ENCODE results near the gene TSEN15.

The TSEN15 gene

GRCh38 chr1:184051485-184052193 is at the start of gene TSEN15:
TSS of gene TSEN15 (plus strand) at chr1:184051730. CDS start at chr1:184051756, 26 bp downstream.
- DNase-seq (ENCODE audit: low read depth): peak; percentile 88

DNA sequence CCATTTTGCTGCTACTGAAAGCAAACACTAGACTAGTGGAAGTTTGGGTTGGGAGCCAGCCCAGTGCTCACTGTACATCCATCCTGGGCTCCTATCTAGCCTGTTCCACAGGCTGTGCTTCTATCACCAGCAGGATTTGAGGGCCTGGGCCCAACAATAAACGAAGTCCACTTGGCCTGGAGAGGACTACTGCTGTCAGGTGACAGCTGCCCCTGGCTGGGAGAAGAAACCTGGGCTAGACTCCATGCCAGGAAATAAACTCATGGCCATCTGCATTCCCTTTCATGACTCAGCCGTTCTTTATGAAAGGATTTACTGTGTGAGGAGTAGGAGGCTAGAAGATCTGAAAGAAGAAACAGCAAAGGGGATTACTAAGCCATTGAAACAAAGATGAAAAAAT is 49.5 kb upstream of the TSEN15 start:
- peak; percentile 96 for DNase-seq (ENCODE audit: low read depth)

GRCh38 chr1:184004935-184005334 is 46.6 kb upstream of the TSEN15 start:
- no peak for DNase-seq (ENCODE audit: low read depth)

- DNase-seq (ENCODE audit: low read depth): no peak
Measured at GRCh38 chr1:184005506-184005905, 46.0 kb upstream of the TSEN15 start.

DNA sequence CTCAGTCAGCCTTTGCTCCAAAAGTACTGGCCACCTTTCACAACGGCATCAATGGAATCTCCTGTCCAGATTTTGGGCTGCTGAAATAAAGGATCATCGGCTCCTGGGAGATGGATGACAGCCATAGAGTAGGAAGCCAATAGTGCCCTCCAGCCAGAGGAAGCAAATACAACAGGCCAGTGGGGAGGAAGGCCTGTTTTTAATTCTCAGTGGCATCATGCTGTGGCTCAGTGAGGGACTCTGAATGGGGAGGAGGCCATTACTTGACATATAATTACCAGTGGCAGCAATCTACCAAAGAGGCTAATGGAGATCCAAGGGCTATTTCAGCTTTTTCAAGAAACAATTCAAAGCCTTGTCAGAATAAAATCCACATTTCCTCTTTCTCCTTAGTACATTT is 40.7 kb upstream of the TSEN15 start:
- no peak for DNase-seq (ENCODE audit: low read depth)

DNA sequence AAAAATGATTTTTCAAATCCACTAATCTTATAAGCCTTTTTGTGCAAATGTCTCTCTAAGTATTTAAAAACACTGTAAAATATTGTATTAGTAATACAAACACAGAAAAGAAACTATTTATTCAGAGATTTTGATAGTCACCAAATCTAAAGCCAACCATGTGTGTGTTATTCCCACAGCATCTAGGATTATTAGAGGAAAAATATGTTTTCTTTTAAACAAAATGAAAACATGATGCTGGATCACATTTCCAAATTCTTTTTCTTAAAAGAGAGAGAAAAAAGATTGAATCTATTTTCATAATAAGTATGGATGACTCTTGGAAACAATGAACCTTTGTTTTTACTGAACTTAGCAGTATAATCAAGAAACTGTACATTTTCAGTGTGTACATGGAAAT is 39.3 kb upstream of the TSEN15 start:
- DNase-seq (ENCODE audit: low read depth): no peak

GRCh38 chr1:184014271-184014670 is 37.3 kb upstream of the TSEN15 start:
- no peak for DNase-seq (ENCODE audit: low read depth)

GRCh38 chr1:184016169-184016568 is 35.4 kb upstream of the TSEN15 start:
- DNase-seq (ENCODE audit: low read depth): no peak

DNA sequence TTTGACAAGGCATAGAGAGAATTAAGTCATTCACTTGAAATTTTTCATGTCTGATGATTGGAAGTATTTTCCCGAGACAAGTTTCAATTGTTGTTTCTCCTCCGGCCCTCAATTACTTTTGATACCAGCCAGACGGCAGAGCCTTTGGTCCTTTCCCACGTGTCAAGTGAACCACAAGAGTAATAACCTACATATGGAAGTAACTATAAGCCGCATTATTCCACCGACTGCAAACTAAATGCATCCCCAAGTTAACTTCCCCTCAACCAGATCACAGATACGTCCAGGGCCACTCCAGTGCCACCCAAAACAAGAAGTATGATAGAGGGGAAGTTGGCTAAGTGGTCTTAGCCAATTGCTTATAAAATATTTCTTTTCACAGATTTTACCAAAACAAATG is 34.2 kb upstream of the TSEN15 start:
- no peak for DNase-seq (ENCODE audit: low read depth)

DNA sequence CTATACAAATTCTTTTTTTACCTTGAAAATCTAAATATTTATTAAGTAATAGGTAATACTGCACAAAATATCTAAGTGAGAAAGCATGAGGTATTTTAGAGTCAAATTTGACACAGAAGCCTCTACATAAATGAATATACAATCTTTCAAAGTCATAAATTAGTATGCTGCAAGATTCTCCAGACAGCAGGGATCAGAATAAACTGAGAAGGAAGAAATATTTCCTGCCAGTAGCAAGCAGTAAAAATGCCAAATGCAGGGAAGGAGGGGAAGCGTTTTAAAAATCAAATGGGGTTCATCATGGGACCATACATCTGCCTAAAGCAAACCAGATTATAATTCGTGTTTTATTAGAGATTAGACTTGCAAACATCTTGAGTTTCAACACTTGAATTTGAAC is 32.9 kb upstream of the TSEN15 start:
- DNase-seq (ENCODE audit: low read depth): no peak

DNA sequence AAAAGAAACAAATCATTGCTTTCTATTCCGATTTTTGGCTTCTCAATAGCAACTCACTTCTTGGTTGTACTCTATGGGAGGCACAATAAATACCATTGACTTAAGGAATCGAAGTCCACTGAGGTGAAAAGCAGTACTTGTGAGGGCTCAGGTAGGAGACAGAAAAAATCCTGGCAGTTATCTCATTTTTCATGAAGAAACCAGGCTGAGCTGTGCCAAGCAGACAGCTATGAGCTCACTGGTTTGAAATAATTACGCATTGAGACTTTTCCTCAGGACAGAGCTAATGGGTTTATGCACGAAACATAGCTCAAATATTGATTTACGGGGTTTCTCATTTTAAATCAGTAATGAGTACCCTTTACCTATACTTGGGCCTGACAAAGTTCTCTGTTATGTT is 32.5 kb upstream of the TSEN15 start:
- no peak for DNase-seq (ENCODE audit: low read depth)

DNA sequence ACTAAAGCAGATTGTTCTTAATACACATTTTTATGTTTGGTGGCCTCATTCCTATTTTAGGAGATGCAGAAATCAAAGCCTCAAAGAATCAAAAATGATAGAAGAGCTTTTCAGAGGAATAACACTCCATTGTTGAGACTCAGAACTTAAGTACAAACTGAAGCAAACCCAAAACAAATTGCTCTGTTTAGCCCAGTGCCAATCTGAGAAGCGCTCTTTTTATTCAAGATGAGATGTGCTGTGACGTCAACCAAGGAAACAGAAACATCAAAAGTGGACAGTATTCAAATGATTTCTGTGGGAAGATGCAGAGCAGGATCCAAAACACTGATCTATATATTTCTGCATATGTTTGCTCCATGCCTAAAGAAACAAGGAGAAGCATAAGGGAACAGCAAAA is 32.0 kb upstream of the TSEN15 start:
- DNase-seq (ENCODE audit: low read depth): no peak

- DNase-seq (ENCODE audit: low read depth): no peak
Measured at GRCh38 chr1:184020328-184020727, 31.2 kb upstream of the TSEN15 start.

DNA sequence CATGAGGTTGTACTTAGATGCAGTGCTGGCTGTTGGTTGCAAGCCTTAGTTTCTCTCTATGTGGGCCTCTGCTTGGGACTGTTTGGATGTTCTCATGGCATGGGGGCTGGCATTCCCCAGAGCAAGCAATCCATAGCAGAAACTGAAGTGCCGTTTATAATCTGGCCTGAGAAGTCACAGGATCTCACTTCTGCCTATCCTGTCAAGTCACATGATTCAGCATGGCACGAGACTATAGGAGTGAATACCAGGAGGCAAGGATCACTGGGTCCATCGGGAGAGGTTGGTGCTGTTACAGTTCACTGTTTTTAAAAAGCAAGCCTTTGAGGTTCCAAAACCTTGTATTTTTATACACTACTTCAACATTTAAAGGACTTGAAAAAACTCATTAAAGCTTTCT is 30.7 kb upstream of the TSEN15 start:
- DNase-seq (ENCODE audit: low read depth): no peak

DNA sequence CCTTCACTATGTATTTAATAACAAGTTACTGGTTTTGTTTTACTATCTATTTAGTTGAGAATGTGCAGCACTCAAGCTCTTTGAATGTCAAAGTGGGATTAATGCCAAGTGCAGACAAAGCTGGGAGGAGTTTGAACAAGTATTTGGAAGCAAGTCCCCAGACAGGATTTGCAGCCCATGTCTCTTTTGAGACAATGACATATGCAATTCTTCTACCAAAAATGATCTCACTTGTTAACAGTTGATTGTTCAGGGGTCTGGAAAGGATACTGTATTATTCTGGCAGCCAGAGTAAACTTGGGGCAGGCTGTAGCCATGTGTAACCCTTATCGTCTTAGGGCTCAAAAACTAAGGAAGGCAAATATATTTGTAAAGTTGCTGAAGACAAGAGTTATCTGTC is 29.8 kb upstream of the TSEN15 start:
- no peak for DNase-seq (ENCODE audit: low read depth)

DNA sequence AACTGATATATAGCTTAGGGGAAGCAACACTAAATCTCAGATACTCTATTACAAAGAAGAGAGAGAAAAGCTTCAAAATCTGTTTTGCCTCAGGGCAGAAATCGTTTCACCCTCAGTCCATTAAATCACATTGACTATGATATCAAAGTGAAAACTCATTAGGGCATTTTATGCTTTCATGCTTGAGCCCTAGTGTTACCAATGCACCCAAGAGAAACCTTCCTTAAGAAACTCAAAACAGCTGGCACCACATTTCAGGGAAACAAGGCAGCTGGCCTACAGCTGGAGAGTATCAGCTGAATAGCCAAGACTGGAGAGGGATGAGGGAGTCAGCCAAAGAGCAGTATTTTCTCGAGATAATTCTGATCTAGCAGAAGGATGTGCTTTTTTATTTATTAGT is 28.9 kb upstream of the TSEN15 start:
- no peak for DNase-seq (ENCODE audit: low read depth)

GRCh38 chr1:184023171-184023570 is 28.4 kb upstream of the TSEN15 start:
- no peak for DNase-seq (ENCODE audit: low read depth)

- peak; percentile 22 for DNase-seq (ENCODE audit: low read depth)
Measured at GRCh38 chr1:184025242-184025675, 26.3 kb upstream of the TSEN15 start.

- DNase-seq (ENCODE audit: low read depth): no peak
Measured at GRCh38 chr1:184027826-184028695, 23.5 kb upstream of the TSEN15 start.

DNA sequence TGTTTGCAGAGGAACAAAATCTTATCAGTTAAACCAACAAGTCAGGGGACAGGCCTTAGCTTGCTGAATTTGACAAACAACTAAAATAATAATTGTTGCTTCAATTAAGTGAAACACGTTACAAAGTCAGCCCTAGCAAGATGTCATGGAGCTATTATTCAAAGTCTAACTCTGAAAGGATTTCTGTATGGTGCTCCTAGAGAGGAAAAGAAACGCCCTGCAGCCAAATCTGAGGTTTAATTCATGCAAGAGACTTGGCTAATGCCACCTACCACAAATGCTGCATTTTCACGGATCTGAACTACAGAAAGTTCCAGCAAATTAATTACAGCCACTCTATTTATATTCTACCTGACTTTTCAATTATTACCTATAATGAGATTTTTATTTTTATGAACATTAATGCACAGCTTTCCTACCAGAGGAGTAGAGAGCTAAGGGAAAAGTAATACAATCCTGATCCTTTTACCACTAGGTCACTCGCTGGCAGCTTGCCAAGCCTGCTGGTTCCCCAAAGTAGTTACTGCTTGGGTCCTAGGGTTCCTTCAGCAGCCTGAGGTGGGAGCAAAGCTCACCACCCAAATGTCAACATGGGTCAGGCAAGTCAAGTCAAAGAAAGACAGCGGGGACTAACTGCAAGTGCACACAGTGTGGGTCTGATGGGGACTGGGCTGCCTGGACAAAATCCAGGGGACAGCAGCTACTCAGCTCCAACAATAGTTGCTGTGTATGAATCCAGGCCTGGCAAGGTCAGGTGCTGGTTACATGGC is 22.5 kb upstream of the TSEN15 start:
- DNase-seq (ENCODE audit: low read depth): peak; percentile 24

GRCh38 chr1:184030433-184031091 is 21.0 kb upstream of the TSEN15 start:
- DNase-seq (ENCODE audit: low read depth): peak; percentile 45

- DNase-seq (ENCODE audit: low read depth): no peak
Measured at GRCh38 chr1:184031092-184031408, 20.5 kb upstream of the TSEN15 start.
